Measurements from ENCODE around the gene ALKBH4. TPM values are rescaled to one million over a fixed set of nuclear protein-coding genes. Genes with fewer than 3 reads are reported as not detected.

ALKBH4 gene
- total RNA-seq, 1 donor from 2014 or later: 8.9 TPM

- peaks cover 55% of the 10 kb centered on the region for H3K4me1 Mint-ChIP-seq (ENCODE audit: low read depth)
- H3K4me3 Mint-ChIP-seq (ENCODE audit: low read depth): peak overlapping the region; percentile 68
- peaks cover 54% of the 10 kb centered on the region for H3K36me3 Mint-ChIP-seq (ENCODE audit: low read depth)
- H3K27ac Mint-ChIP-seq: peak overlapping the region; percentile 100
- intact Hi-C loops (cut with micrococcal nuclease): loop anchor here (1.0 kb wide), 3 partner anchors 9 to 39 kb away; partner anchors contain the start of genes ALKBH4 and LRWD1
- no peaks in the 10 kb centered on the region for H3K9me3 Mint-ChIP-seq
- H3K27me3 Mint-ChIP-seq (ENCODE audit: low read depth): no peaks in the 10 kb centered on the region
- peak; percentile 79 for DNase-seq (ENCODE audit: low spot score)
Measured at GRCh38 chr7:102425639-102426267, 38.9 kb downstream of the ALKBH4 start.

- Mint-ChIP-seq H3K4me3 (ENCODE audit: low read depth) (peak overlapping the region; percentile 47), H3K27me3 (ENCODE audit: low read depth) (no peaks in the 10 kb centered on the region), H3K4me1 (ENCODE audit: low read depth) (peaks cover 60% of the 10 kb centered on the region), H3K27ac (peak overlapping the region; percentile 100), H3K9me3 (no peaks in the 10 kb centered on the region), H3K36me3 (ENCODE audit: low read depth) (peaks cover 64% of the 10 kb centered on the region)
- intact Hi-C loops (cut with micrococcal nuclease): no loop called here
- DNase-seq (ENCODE audit: low spot score): no peak
Measured at GRCh38 chr7:102424787-102425218, 39.9 kb downstream of the ALKBH4 start.

- no peak for DNase-seq (ENCODE audit: low spot score)
- Mint-ChIP-seq H3K27ac (peak overlapping the region; percentile 100), H3K9me3 (no peaks in the 10 kb centered on the region), H3K4me3 (ENCODE audit: low read depth) (no peak overlapping the region), H3K4me1 (ENCODE audit: low read depth) (peaks cover 58% of the 10 kb centered on the region), H3K27me3 (ENCODE audit: low read depth) (no peaks in the 10 kb centered on the region), H3K36me3 (ENCODE audit: low read depth) (peaks cover 65% of the 10 kb centered on the region)
- intact Hi-C loops (cut with micrococcal nuclease): no loop called here
Measured at GRCh38 chr7:102424129-102424551, 40.5 kb downstream of the ALKBH4 start.

GRCh38 chr7:102421706-102422240 lies 42.9 kb downstream of the ALKBH4 start:
- DNase-seq (ENCODE audit: low spot score): no peak
- Mint-ChIP-seq H3K27me3 (ENCODE audit: low read depth) (no peaks in the 10 kb centered on the region), H3K4me1 (ENCODE audit: low read depth) (peaks cover 57% of the 10 kb centered on the region), H3K9me3 (no peaks in the 10 kb centered on the region), H3K36me3 (ENCODE audit: low read depth) (peaks cover 68% of the 10 kb centered on the region), H3K27ac (no peak overlapping the region), H3K4me3 (ENCODE audit: low read depth) (no peak overlapping the region)
- intact Hi-C loops (cut with micrococcal nuclease): no loop called here

GRCh38 chr7:102418592-102418991 lies 46.1 kb downstream of the ALKBH4 start:
- intact Hi-C loops (cut with micrococcal nuclease): no loop called here
- Mint-ChIP-seq H3K27me3 (ENCODE audit: low read depth) (no peaks in the 10 kb centered on the region), H3K36me3 (ENCODE audit: low read depth) (peaks cover 68% of the 10 kb centered on the region)

GRCh38 chr7:102417105-102417504 lies 47.6 kb downstream of the ALKBH4 start:
- Mint-ChIP-seq H3K4me1 (ENCODE audit: low read depth) (peaks cover 63% of the 10 kb centered on the region), H3K9me3 (no peaks in the 10 kb centered on the region), H3K4me3 (ENCODE audit: low read depth) (no peak overlapping the region), H3K27ac (peak overlapping the region; percentile 97), H3K36me3 (ENCODE audit: low read depth) (peaks cover 72% of the 10 kb centered on the region), H3K27me3 (ENCODE audit: low read depth) (no peaks in the 10 kb centered on the region)
- no peak for DNase-seq (ENCODE audit: low spot score)
- intact Hi-C loops (cut with micrococcal nuclease): no loop called here

More at GRCh38 chr7:102418592-102418991, 46.1 kb downstream of the ALKBH4 start:
- no peak for DNase-seq (ENCODE audit: low spot score)
- no peak overlapping the region for H3K4me3 Mint-ChIP-seq (ENCODE audit: low read depth)
- H3K9me3 Mint-ChIP-seq: no peaks in the 10 kb centered on the region
- H3K4me1 Mint-ChIP-seq (ENCODE audit: low read depth): peaks cover 56% of the 10 kb centered on the region
- peak overlapping the region; percentile 6 for H3K27ac Mint-ChIP-seq

GRCh38 chr7:102416406-102416805 lies 48.3 kb downstream of the ALKBH4 start:
- Mint-ChIP-seq H3K27me3 (ENCODE audit: low read depth) (no peaks in the 10 kb centered on the region), H3K36me3 (ENCODE audit: low read depth) (peaks cover 74% of the 10 kb centered on the region), H3K4me1 (ENCODE audit: low read depth) (peaks cover 63% of the 10 kb centered on the region), H3K4me3 (ENCODE audit: low read depth) (peak overlapping the region; percentile 68), H3K27ac (peak overlapping the region; percentile 97), H3K9me3 (no peaks in the 10 kb centered on the region)
- no peak for DNase-seq (ENCODE audit: low spot score)
- intact Hi-C loops (cut with micrococcal nuclease): no loop called here

- Mint-ChIP-seq H3K36me3 (ENCODE audit: low read depth) (peaks cover 74% of the 10 kb centered on the region), H3K27ac (peak overlapping the region; percentile 97), H3K4me3 (ENCODE audit: low read depth) (peak overlapping the region; percentile 68), H3K9me3 (no peaks in the 10 kb centered on the region), H3K27me3 (ENCODE audit: low read depth) (no peaks in the 10 kb centered on the region), H3K4me1 (ENCODE audit: low read depth) (peaks cover 60% of the 10 kb centered on the region)
- DNase-seq (ENCODE audit: low spot score): peak; percentile 60
- intact Hi-C loops (cut with micrococcal nuclease): loop anchor here (1.0 to 2.0 kb wide), 2 partner anchors 11 to 15 kb away; no protein-coding TSS in a partner anchor
Measured at GRCh38 chr7:102415685-102416225, 48.9 kb downstream of the ALKBH4 start.

GRCh38 chr7:102413611-102414010 lies 51.1 kb downstream of the ALKBH4 start:
- intact Hi-C loops (cut with micrococcal nuclease): loop anchor here (2.0 kb wide), 1 partner anchor 17 kb away; no protein-coding TSS in a partner anchor
- H3K4me1 Mint-ChIP-seq (ENCODE audit: low read depth): peaks cover 45% of the 10 kb centered on the region
- DNase-seq (ENCODE audit: low spot score): no peak
- H3K27me3 Mint-ChIP-seq (ENCODE audit: low read depth): no peaks in the 10 kb centered on the region
- no peak overlapping the region for H3K27ac Mint-ChIP-seq
- no peak overlapping the region for H3K4me3 Mint-ChIP-seq (ENCODE audit: low read depth)
- peaks cover 5% of the 10 kb centered on the region for H3K9me3 Mint-ChIP-seq
- H3K36me3 Mint-ChIP-seq (ENCODE audit: low read depth): peaks cover 75% of the 10 kb centered on the region

- intact Hi-C loops (cut with micrococcal nuclease): no loop called here
- Mint-ChIP-seq H3K36me3 (ENCODE audit: low read depth) (peaks cover 77% of the 10 kb centered on the region), H3K4me1 (ENCODE audit: low read depth) (peaks cover 41% of the 10 kb centered on the region)
Measured at GRCh38 chr7:102413091-102413490, 51.6 kb downstream of the ALKBH4 start.

GRCh38 chr7:102412548-102412947 lies 52.1 kb downstream of the ALKBH4 start:
- H3K36me3 Mint-ChIP-seq (ENCODE audit: low read depth): peaks cover 82% of the 10 kb centered on the region
- no peaks in the 10 kb centered on the region for H3K27me3 Mint-ChIP-seq (ENCODE audit: low read depth)
- no peak overlapping the region for H3K27ac Mint-ChIP-seq
- DNase-seq (ENCODE audit: low spot score): peak; percentile 33
- peaks cover 41% of the 10 kb centered on the region for H3K4me1 Mint-ChIP-seq (ENCODE audit: low read depth)
- intact Hi-C loops (cut with micrococcal nuclease): no loop called here
- H3K9me3 Mint-ChIP-seq: peaks cover 5% of the 10 kb centered on the region
- H3K4me3 Mint-ChIP-seq (ENCODE audit: low read depth): no peak overlapping the region

More at GRCh38 chr7:102413091-102413490, 51.6 kb downstream of the ALKBH4 start:
- no peak overlapping the region for H3K27ac Mint-ChIP-seq
- H3K4me3 Mint-ChIP-seq (ENCODE audit: low read depth): no peak overlapping the region
- DNase-seq (ENCODE audit: low spot score): no peak
- H3K9me3 Mint-ChIP-seq: peaks cover 5% of the 10 kb centered on the region
- no peaks in the 10 kb centered on the region for H3K27me3 Mint-ChIP-seq (ENCODE audit: low read depth)

- intact Hi-C loops (cut with micrococcal nuclease): no loop called here
- peaks cover 5% of the 10 kb centered on the region for H3K9me3 Mint-ChIP-seq
- H3K27ac Mint-ChIP-seq: no peak overlapping the region
- H3K27me3 Mint-ChIP-seq (ENCODE audit: low read depth): no peaks in the 10 kb centered on the region
- peaks cover 85% of the 10 kb centered on the region for H3K36me3 Mint-ChIP-seq (ENCODE audit: low read depth)
- no peak for DNase-seq (ENCODE audit: low spot score)
- peaks cover 27% of the 10 kb centered on the region for H3K4me1 Mint-ChIP-seq (ENCODE audit: low read depth)
- no peak overlapping the region for H3K4me3 Mint-ChIP-seq (ENCODE audit: low read depth)
Measured at GRCh38 chr7:102410918-102411317, 53.7 kb downstream of the ALKBH4 start.

- no peak for DNase-seq (ENCODE audit: low spot score)
- Mint-ChIP-seq H3K27ac (no peak overlapping the region), H3K36me3 (ENCODE audit: low read depth) (peaks cover 84% of the 10 kb centered on the region), H3K4me1 (ENCODE audit: low read depth) (peaks cover 19% of the 10 kb centered on the region), H3K4me3 (ENCODE audit: low read depth) (no peak overlapping the region), H3K9me3 (peaks cover 5% of the 10 kb centered on the region), H3K27me3 (ENCODE audit: low read depth) (no peaks in the 10 kb centered on the region)
- intact Hi-C loops (cut with micrococcal nuclease): no loop called here
Measured at GRCh38 chr7:102410123-102410522, 54.5 kb downstream of the ALKBH4 start.
